C4-2B (cell line): Measurements from ENCODE around the gene PSTPIP2.

Source experiments
- ZFX ChIP-seq: fragments of 450-650 bp; IDR thresholded peaks from 2 replicates; pipeline ENCODE4 v1.6.1; 2017
- TF ChIP-seq, protein P1 (sequence below): fragments of 450-650 bp; conservative IDR thresholded peaks from 2 replicates; pipeline ENCODE4 v1.5.1; 2017; ENCODE audit warnings: mild to moderate bottlenecking

DNA sequence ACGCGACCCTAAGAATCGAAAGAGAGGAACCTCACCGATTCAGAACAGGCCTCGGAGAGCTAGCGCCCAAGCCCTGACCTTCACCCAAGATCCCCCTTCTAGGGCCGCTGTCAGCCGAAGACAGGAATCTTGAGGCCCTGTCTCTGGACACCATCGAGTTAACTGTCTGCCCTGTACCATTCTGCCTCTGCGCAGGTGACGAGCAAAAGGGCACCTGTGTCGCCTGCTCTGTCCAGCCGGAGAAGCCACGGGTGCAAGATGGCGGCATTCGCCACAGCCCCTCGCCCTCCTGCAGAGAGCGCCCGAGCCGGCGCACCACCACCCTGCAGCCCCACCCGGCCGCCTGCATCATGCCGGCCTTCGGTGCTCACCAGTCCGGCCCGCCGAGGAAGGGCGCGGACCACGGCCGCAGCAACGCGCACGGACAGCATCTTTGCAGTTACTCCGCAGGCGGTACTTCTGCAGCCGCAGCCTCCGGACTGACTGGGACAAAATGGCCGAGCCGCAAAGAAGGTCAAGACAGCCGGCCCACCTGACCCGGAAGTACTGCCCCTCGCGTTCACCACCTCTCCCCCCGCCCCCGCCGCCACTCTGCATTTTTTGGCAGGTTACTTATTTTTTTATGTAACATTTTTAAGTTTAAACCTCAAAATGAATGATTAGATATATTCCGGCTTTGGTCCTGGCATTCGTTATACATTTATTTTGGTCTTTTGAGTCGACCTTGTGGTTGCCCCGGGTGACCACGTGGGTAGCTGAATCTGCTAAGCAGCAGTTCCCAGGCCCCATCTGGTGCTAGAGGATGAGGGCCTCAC lies 25.9 kb upstream of the PSTPIP2 start, which contains the start of gene ATP5F1A:
- TF ChIP-seq, protein P1, sequence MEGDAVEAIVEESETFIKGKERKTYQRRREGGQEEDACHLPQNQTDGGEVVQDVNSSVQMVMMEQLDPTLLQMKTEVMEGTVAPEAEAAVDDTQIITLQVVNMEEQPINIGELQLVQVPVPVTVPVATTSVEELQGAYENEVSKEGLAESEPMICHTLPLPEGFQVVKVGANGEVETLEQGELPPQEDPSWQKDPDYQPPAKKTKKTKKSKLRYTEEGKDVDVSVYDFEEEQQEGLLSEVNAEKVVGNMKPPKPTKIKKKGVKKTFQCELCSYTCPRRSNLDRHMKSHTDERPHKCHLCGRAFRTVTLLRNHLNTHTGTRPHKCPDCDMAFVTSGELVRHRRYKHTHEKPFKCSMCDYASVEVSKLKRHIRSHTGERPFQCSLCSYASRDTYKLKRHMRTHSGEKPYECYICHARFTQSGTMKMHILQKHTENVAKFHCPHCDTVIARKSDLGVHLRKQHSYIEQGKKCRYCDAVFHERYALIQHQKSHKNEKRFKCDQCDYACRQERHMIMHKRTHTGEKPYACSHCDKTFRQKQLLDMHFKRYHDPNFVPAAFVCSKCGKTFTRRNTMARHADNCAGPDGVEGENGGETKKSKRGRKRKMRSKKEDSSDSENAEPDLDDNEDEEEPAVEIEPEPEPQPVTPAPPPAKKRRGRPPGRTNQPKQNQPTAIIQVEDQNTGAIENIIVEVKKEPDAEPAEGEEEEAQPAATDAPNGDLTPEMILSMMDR: no peak
- peak; percentile 2; the same call in 1 of the 2 replicates for TF ChIP-seq ZFX
